HT1080 (cell line): Measurements from ENCODE around the gene FBXL5. TPM values are rescaled to one million over a fixed set of nuclear protein-coding genes. Genes with fewer than 3 reads are reported as not detected.

ENCODE experiments used
- DNase-seq: peaks from one replicate; pipeline ENCODE4 v3.0.0-alpha.2; 2015; ENCODE audit warnings: low read depth
- polyA plus RNA-seq, 2 experiments: library from polyadenylated mRNA; depleted of rRNA; stranded (reverse); fragments of >200 nt; gene quantifications; 2 replicates each; pipeline ENCODE4 v1.2.3, GENCODE V29; 2015
- total RNA-seq: library from RNA; depleted of rRNA; stranded (reverse); fragments of >200 nt; shearing (Covaris generic); gene quantifications from 2 replicates; pipeline ENCODE4 v1.2.3, GENCODE V29; 2014; rRNA removed

Gene FBXL5, protein sequence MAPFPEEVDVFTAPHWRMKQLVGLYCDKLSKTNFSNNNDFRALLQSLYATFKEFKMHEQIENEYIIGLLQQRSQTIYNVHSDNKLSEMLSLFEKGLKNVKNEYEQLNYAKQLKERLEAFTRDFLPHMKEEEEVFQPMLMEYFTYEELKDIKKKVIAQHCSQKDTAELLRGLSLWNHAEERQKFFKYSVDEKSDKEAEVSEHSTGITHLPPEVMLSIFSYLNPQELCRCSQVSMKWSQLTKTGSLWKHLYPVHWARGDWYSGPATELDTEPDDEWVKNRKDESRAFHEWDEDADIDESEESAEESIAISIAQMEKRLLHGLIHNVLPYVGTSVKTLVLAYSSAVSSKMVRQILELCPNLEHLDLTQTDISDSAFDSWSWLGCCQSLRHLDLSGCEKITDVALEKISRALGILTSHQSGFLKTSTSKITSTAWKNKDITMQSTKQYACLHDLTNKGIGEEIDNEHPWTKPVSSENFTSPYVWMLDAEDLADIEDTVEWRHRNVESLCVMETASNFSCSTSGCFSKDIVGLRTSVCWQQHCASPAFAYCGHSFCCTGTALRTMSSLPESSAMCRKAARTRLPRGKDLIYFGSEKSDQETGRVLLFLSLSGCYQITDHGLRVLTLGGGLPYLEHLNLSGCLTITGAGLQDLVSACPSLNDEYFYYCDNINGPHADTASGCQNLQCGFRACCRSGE
- 83.0 and 95.5 TPM in 2 replicates for total RNA-seq
- polyA plus RNA-seq (2015; cell fraction: cytosol; rRNA removed) = 47.6 and 53.6 TPM in 2 replicates
- 59.6 and 61.3 TPM in 2 replicates for polyA plus RNA-seq (2015; cell fraction: nucleus; rRNA removed)

DNA sequence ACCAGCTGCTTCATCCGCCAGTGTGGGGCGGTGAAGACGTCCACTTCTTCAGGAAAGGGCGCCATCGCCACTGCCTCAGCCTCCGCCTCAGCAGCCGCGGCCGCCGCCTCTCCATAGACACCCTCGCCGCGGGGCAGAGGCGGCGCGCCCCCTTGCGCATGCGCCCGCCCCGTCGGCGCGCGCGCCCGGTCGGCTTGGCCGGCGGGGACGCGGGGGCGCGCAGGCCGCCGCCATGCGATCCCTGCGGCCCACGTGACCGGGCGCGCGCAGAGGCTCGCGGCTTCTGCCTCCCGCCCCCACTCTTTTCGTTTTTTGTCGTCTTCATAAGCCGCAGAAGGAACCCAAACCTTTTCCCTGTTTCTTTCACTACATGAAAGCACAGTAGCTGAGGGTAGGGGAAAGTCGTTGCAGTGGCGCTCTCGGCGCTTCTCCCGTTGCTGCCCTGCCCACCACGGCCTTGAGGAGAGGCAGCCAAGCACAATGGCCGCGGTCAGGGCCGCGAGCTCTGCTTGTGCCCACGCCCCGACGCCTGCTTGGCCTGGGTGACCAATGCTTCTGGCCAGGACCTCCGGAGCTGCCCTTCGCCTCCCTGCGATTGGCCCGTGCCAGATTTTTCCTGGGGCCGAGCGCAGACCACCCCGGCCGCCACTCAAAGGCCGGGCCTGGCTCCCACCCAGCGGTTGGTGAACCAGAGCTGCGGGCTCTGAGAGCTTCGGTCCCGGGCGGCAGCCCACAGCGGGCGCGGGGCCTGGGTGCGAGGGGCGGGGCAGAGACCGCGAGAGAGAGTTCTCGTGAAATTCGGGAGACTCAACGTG lies at the start of gene FBXL5:
TSS of gene FBXL5 (minus strand) at position 135 of the 815 bp plus-strand sequence. CDS start at position 65, 70 bp downstream.
- peak; percentile 72 for DNase-seq

DNA sequence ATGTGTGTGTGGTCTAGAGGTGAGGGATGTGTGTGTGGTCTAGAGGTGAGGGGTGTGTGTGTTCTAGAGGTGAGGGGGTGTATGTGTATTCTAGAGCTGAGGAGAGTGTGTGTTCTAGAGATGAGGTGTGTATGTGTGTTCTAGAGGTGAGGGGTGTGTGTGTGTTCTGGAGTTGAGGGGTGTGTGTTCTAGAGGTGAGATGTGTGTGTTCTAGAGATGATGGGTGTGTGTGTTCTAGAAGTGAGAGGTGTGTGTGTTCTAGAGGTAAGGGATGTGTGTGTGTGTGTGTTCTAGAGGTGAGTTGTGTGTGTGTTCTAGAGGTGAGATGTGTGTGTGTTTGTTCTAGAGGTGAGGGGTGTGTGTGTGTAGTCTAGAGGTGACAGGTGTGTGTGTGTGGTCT lies 49.0 kb upstream of the FBXL5 start:
- DNase-seq = no peak

DNA sequence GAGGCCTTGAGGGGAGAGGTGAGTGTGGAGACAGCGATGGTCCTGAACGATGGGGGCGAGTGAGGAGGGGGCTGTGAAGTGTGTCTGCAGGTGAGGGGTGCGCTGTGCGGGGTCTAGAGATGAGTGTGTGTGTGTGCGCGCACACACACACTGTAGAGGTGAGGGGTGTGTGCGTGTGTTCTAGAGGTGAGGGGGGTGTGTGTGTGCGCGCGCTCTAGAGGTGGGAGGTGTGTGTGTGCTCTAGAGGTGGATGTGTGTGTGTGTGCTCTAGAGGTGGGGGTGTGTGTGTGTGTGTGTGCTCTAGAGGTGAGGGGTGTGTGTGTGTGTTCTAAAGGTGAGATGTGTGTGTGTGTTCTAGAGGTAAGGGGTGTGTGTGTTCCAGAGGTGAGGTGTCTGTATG lies 48.3 kb upstream of the FBXL5 start:
- no peak for DNase-seq

DNA sequence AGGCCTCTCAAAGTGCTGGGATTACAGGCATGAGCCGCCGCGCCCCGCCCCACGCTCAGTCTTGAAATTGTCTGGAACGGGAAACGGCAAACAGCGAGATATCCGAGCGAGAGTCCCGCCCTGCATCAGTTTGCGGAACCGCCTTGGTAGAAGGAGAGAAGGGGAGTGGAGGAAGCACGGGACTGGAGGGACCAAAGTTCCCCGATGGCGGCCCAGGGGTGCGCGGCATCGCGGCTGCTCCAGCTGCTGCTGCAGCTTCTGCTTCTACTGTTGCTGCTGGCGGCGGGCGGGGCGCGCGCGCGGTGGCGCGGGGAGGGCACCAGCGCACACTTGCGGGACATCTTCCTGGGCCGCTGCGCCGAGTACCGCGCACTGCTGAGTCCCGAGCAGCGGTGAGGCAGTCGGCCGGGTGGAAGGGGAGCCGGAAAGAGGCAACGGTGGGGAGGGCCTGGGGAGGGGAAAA lies 47.8 kb upstream of the FBXL5 start, which contains the start of gene BST1:
TSS of gene BST1 (plus strand) at position 125 of the 463 bp plus-strand sequence. CDS start at position 205, 80 bp downstream.
- no peak for DNase-seq

DNA sequence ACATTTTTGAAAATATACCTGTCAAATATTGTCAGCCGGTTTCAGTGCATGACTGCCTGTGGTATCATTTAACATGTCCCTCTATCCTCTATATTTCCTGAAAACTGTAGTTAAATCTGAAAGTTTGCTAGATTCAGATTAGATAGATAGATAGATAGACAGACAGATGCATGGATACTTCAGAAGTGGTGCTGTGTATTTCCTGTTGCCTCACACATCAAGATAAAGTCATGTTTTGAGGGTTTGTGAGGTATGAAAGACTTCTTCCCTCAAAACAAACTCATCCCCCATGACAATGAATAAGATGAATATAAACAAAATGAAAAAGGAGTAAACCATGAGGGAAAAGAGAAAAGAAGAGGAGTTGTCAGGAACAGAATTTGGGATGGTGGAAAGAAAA lies 41.7 kb upstream of the FBXL5 start:
- DNase-seq = no peak

DNA sequence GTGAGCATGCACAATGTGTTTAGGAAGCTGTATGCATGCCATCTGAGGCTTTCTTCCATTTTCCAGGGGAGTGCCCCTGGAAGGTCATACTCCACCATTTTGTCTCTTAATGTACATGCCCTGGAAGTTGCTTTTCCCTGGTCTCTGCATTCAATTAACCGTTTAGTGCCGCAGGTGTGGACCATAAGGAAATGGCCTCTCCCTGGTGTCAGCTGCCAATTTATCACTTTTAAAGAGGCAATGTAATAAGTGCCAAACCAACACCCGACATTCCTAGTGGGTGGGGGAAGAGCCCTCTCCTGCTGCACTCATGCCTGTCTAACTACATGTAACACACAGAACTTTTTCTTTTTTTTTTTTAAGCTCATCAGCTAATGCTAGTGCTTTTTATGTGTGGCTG lies 40.6 kb upstream of the FBXL5 start:
- no peak for DNase-seq

DNA sequence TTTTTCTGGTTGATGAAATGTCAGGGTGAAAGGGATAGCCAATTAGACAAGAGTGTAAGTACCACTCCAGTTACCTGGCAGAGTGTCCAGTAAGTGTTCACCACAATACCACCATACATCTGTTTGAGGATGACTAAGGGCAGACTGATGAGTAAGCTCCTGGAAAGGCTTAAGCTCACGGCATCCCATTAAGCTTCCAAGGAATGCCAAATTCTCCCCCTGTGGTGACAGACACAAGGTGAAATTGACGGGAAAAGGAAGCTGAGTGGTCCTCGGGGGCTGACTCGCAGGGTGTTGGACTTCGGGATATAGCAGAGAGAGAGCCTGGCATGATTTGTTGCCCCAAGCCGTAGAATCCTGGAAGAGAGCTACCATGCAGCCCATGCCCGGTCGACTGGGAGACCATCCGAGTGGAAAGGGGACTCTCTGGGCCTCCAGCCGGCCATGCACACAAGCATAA lies 40.1 kb upstream of the FBXL5 start:
- peak; percentile 100 for DNase-seq

DNA sequence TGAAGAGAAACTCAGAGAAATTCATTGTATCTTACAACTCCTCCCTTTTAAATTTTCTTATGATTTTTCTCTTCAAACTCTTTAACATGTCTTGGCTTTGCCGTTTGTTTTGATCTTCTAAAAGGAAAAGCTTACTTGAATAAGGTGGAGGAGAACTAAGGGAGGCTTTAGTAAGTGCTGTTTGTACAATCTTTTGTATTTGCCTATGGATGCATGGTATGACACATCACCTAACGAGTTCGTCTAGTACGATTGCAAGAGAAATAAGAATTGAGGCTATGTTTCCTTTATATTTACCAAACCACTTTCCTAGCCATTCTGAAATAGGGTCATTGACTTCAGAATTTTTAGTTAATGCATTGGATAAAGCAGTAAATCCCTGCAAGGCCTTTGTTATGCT lies 39.3 kb upstream of the FBXL5 start:
- no peak for DNase-seq

DNA sequence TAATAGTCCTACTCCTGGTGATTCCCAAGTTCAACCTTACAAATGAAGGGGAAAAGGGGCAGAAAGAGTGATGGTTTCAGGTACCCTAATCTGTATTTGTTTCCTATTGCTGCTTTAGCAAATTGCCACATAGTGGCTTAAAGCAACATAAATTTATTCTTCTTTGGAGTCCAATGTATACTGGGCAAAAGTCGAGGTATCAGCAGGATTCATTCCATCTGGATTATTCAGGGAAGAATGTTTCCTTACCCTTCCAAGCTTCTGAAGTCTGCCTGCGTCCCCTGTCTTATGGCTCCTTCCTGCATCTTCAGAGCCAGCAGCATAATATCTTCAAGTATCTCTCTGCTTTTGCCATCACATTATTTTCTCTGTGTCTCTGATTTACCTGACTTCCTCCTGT lies 37.4 kb upstream of the FBXL5 start:
- no peak for DNase-seq

DNA sequence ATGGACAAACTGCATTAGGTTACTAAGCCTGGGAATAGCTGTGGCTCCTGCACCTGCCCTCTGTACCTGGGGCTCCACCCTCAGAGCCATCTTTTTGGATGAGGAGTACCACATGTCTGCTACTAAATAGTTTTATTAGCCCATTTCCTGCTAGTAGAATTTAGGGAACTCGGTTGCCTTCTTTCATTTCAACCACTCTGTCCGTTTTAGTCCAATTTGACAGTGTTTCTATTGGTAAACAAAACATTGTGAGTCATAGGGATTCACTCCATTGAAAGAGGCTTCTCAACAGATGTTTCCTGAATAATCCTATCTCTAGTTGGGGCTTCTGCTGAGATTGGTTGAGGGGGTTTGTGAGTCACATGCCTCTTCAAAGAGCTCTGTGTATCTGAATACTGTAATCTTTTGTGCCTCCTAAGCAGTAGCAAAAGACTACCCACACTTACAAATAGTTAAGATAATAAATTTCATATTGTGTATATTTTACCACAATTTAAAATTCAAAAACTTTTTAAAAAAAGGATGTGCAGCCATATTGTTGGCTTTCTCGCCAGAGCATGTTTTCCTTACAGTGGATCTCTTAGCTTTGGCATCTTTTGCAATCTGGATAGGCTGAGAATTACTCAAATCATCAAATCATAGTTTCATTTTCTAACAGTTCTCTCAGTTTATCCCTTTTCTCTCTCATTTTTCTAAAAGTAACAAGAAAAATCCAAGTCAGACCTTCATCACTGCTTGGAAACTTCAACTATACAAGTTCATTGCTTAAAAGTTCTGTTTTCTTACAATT lies 36.4 kb upstream of the FBXL5 start:
- peak; percentile 71 for DNase-seq

DNA sequence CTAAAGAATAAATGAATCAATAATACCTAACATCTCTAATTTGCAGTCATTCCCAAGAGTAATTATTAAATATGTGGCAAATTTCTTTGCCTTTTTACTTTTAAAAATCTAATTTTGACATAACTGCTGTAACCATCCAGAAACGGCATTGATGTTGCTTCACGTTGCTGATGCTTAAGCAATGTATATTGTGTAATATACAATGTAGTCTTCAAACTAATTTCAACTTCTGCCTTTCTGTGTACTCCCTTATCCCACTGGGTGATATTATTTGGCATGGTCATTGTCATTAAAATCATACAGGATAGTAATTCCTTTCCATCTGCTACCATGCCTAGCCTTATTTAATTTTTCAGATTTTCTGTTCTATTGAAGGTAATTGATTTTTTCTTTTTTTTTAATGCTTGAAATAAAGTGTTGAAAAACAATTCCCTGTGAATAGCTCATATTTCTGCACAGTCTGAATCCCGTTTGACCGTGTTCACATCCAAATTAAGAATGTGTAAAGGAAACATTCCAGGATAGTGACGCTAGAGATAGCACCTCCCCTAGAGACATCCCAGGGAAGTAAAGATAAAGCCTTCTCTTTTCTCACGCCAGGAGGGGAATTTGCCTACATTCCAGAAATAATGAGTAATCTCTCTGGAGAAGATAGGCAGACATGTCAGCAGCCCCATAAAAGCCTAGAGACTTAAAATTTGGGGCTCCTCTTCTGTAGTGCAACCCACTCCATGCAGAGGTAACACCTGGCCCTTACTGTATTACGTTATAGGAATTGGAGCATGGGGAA lies 35.1 kb upstream of the FBXL5 start:
- peak; percentile 94 for DNase-seq

DNA sequence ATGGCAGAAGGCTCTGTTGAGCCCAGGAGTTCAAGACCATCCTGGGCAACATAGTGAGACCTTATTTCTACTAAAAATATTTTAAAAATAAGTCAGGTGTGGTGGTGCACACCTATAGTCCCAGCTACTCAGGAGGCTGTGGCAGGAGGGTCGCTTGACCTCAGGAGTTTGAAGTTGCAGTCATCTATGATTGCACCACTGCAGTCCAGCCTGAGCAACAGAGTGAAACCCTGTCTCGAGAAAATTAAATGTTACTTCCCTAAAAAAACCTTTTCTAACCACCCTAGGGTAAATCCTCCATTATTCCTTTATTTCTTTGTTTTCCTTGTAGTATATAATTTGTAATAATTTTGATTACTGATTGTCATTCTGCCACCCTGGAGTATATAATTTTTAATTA lies 34.4 kb upstream of the FBXL5 start:
- no peak for DNase-seq

DNA sequence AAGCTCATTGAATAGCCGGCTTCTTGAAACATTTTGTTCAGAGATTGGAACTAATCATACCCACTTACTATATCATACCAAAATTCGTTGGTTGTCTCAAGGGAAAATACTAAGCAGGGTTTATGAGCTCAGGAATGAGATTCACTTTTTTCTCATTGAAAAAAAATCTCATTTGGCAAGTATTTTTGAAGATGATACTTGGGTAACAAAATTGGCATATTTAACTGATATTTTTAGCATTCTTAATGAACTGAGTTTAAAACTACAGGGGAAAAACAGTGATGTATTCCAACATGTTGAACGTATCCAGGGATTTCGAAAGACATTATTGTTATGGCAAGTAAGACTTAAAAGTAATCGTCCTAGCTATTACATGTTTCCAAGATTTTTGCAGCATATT lies 32.9 kb upstream of the FBXL5 start:
- DNase-seq = no peak

DNA sequence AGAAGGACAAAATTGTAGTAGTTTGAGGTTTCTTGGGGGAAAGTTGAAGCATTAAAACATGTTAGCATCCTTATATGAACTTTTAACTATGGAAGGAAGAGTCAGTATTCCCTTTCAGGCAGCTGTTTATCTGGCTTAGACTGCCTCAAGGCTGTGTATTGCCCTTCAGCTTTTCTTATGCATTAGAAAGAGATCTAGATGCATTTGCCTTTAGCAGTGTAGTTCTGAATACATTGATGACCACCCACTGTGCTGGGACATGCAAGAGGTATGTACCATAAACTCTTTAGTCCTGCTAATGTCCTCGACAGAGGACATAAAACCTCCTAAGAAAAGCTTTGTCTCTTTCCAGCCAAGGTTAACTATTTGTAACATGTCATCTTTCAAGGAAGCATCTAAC lies 29.3 kb upstream of the FBXL5 start:
- no peak for DNase-seq

DNA sequence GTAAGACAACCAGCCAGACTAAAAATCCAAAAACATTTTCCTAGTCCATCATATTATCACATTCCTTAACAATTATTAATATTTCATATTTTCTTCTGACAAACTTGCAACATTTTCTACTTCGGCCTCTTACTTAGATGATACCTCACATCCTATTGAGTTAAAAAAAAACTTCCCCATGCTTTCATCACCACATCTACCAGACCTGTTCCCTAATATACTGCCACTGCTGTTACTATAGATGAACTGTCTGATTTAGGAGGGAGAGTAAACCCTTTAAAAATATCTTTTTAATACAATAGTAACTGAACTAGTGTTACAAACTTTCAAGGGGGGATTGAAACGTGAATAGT lies 28.0 kb upstream of the FBXL5 start:
- no peak for DNase-seq

DNA sequence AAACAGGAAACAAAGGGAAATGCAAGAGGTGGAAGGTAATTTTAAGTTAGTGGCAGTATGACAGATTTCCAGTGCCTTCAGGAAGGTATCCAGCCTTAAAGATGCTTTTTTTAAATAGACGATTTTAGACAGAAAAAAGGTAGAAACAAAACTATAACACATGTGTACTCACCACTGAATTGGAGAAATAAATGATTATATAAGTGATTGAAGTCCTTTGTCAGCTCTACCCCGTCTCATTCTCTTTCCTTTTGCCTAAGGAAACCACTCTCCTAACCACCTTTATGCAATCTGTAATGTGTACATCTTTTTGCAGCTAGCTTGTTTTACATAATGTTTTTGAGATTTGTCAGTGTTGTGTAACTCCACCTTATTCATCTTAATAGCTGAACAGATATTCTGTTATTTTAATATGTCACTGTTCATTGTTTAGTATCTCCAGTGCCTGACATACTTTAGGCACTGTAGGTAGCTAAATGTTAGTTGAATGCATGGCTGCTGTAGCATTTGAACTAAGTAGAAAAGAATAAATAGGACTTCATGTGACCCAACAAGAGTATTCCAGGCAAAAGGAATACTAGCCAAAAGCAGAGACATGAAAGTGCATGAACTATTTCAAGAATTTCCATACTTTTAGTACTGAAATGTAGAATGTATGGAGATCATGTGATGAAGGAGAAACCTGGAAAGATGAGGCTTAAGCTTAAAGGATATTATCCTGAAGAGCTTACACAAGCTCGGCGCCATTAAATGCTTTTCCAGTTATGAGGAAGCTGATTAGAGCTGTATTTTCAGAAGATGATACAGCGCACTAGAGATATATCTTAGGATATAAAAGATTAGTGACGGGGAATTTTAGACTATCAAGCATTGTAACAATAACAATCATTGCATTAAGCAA lies 27.3 kb upstream of the FBXL5 start:
- no peak for DNase-seq

DNA sequence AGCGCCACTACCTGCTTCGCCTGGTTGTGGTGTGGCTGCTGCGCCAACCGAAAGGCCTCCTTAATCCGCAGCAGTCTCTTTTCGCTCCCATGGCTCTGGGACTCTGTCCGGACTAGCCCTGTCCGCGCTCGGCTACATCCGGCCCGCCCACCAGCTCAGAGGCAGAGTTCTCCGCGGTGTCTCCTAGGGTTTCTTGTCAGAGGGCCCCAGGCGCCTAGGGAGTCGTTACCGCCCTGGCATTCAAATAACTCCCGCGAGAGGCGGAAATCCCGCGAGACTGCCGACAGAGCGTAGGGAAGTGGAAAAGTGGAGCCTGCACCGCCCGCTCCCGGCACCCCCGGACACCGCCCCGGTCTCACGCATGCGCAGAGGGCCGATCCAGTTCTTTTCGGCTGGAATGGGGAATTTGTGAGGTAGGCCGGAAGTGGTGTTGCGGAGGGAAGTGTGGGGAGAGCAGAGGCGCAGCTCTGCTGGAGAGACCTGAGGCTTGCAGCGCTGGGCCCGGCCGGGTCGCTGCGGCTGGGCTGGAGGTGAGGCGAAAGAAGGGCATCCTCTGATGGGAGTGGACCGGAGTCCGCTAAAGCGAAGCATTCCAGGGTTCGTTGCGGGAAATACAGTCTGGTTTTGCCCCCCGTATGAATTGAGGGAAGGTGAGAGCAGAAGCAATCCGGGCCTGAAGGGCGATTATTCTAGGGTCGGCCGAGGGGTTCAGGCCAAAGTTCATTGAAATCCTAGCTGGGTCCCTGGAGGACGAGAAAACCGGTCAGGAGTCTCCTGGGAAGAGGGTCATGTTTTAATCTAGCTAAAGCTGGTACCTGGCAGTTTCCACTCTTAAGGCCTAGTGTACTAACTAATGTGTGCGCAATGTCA lies 26.4 kb upstream of the FBXL5 start, which contains the start of gene FAM200B:
TSS of gene FAM200B (plus strand) at position 456 of the 870 bp plus-strand sequence. CDS start 5,151 bp downstream, outside the sequence.
- peak; percentile 100 for DNase-seq

DNA sequence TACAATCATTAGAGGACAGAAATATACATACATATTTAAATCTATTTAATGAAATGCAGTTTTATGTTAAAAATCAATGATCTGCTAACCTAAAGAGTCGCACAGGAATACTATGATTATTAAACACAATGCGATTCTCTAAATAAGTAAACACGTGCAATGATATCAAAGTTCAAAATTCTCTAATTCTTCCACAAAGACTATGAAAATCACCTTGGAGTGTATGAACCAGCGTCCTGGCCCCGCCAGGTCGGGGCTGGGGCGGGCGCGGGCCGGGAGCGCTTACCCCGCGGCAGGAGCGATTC lies 25.9 kb upstream of the FBXL5 start:
- no peak for DNase-seq
